CD4-positive, alpha-beta T cell (primary cell): ENCODE measurements around the gene LIMK2. TPM values are rescaled to one million over a fixed set of nuclear protein-coding genes. Genes with fewer than 3 reads are reported as not detected.

Experiments
- ATAC-seq: fragments of 200-7000 bp; cut with Tn5 transposase; one replicate; pipeline ENCODE4 v1.10.0; 2022; ENCODE audit warnings: mild to moderate bottlenecking; ENCODE audit not compliant: poor library complexity
- CTCF ChIA-PET: fragments of 350-600 bp; sonication (Branson Sonifier 250); formaldehyde crosslinking; loops from one replicate; lab custom pipeline; 2021; ENCODE audit warnings: antibody characterized with exemption, inconsistent platforms; lab: Charles Lee
- POLR2A ChIA-PET: fragments of 350-600 bp; sonication (Branson Sonifier 250); formaldehyde crosslinking; loops from one replicate; lab custom pipeline; 2021; ENCODE audit warnings: antibody characterized with exemption, inconsistent platforms; lab: Charles Lee
- DNase-seq, 14 experiments: peaks; one replicate each; pipeline ENCODE4 v3.0.0-alpha.2; 2013 to 2020; ENCODE audit warnings: mixed read lengths in 2 of 14
- H3K27ac ChIP-seq, 2 donors: one replicate each; pipeline versions ENCODE4 v1.5.1 to v1.7.0; 2013; ENCODE audit warnings: low read length in 2 of 2, low read depth in 1 of 2, mild to moderate bottlenecking in 1 of 2
- H3K27me3 ChIP-seq, 2 experiments: 1 replicate in 1 of 2; 2 replicates in 1 of 2; pipeline versions ENCODE4 v1.6.1 to v1.7.0; 2013; ENCODE audit warnings: low read length in 2 of 2, control low read depth in 1 of 2, mild to moderate bottlenecking in 1 of 2, moderate library complexity in 1 of 2; ENCODE audit not compliant: insufficient read depth in 2 of 2, control insufficient read depth in 1 of 2
- H3K36me3 ChIP-seq: one replicate; pipeline ENCODE4 v1.6.1; 2013; ENCODE audit warnings: low read length, control low read depth; ENCODE audit not compliant: insufficient read depth
- H3K4me1 ChIP-seq: one replicate; pipeline ENCODE4 v1.6.1; 2013; ENCODE audit warnings: low read length, control low read depth; ENCODE audit not compliant: insufficient read depth
- H3K4me3 ChIP-seq: one replicate; pipeline ENCODE4 v1.5.1; 2013; ENCODE audit warnings: mild to moderate bottlenecking, low read length, moderate library complexity
- H3K9me3 ChIP-seq, 2 experiments: 1 replicate in 1 of 2; 2 replicates in 1 of 2; pipeline versions ENCODE4 v1.6.1 to v1.7.0; 2013; ENCODE audit warnings: low read length in 2 of 2, mild to moderate bottlenecking in 2 of 2, control low read depth in 1 of 2, moderate library complexity in 1 of 2; ENCODE audit not compliant: control insufficient read depth in 1 of 2, insufficient read depth in 1 of 2
- H3K27ac Mint-ChIP-seq: one replicate; pipeline ENCODE4 v1.8.0; 2020; ENCODE audit warnings: mixed read lengths
- H3K27me3 Mint-ChIP-seq: one replicate; pipeline ENCODE4 v1.8.0; 2021; ENCODE audit warnings: mixed read lengths
- H3K36me3 Mint-ChIP-seq: one replicate; pipeline ENCODE4 v1.8.0; 2021; ENCODE audit warnings: low read depth, mixed read lengths
- H3K4me1 Mint-ChIP-seq: one replicate; pipeline ENCODE4 v1.8.0; 2021; ENCODE audit warnings: low read depth, mixed read lengths
- H3K4me3 Mint-ChIP-seq: one replicate; pipeline ENCODE4 v1.8.0; 2020; ENCODE audit warnings: mild to moderate bottlenecking, mixed read lengths
- H3K9me3 Mint-ChIP-seq: one replicate; pipeline ENCODE4 v1.8.0; 2020; ENCODE audit warnings: mixed read lengths
- CTCF ChIP-seq: fragments of 200-600 bp; IDR thresholded peaks from one replicate; pipeline ENCODE4 v1.8.0; 2022; ENCODE audit warnings: antibody characterized with exemption, mild to moderate bottlenecking
- intact Hi-C, 2 experiments: fragments of 100-400 bp; cut with DNase I in 1 of 2; cut with micrococcal nuclease in 1 of 2; formaldehyde crosslinking; loops; one replicate each; pipeline versions ENCODE4 v1.15.1 to v1.9.0; 2023 to 2025; cut with DNase I, micrococcal nuclease
- total RNA-seq, 174 experiments: library from RNA in 2 of 174; stranded (reverse) in 2 of 174; gene quantifications; one replicate each; pipeline ENCODE4 v1.2.3 and lab custom pipeline; 2021 to 2026

LIMK2 gene
- total RNA-seq, 2 experiments from 2014 or later, result 13.1 to 14.6 TPM

DNA sequence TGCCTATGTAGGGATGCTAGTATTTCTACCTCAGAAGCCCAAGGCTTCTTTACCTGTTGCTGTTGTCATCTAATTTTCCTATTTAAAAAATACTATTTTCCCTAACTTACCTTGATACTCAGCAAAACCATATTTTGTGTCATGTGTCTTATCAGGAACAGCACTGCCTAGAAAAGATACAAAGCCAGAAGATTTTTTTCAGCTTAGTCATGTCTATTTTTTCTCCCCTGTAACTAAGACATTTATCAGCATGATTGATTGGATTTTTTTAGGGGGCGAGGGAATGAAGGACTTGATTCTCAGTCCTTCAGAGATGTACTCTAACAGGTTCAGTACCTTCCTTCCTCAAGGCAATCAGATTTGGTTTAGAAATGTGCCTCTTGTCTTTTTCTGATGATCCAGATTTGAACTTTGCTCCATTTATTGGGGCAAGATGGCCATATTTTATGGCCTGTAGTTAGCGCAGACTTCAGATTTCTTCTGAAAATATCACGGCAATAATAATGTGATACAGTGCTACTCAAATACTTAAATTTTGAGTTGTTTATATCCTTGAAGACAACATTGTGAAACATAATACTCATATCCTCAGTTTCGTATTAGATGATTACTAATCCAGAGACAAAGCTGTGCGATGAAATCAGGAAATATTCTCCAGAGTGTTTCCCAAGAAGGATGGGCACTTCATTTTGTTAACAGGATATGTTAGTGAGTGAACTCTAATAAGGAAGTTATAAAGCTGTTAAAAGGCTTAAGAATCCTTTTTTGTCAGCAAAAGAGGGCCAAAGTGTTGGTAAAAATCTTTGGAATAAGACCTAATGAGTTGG lies 83.9 kb downstream of the LIMK2 start:
- peaks cover 41% of the 10 kb centered on the region for H3K4me1 ChIP-seq
- peak overlapping the region; percentile 73 for H3K4me3 Mint-ChIP-seq

DNA sequence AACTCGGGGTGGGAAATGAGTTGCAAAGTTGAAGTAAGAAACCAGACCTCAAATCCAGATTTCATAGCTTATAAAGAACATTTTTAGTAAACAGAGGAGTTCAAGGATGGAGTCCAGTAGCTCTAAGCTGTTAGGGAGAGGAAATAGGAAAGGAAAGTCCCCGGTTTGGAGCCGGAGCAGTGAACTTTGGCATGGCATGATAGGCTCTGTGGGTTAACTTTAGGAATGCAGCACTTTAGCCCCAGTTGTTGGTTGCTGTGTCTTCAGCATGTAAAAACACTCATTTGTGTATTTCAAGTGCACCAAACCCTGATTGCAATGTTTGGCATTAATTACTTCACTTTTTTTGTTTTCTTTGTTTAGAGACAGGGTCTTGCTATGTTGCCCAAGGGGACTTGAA lies 88.8 kb downstream of the LIMK2 start:
- peaks cover 41% of the 10 kb centered on the region for H3K36me3 Mint-ChIP-seq
- CTCF ChIA-PET, result interaction anchor here (1.2 to 1.7 kb wide), 2 partner anchors 11 to 12 kb away, joined by 3 to 9 read pairs; no protein-coding TSS in a partner anchor
- TF ChIP-seq CTCF, result no peak
- ATAC-seq, result no peak
- intact Hi-C loops, result no loop called here
- Histone ChIP-seq H3K9me3 (no peaks in the 10 kb centered on the region), H3K27me3 (no peaks in the 10 kb centered on the region), H3K4me1 (peaks cover 15% of the 10 kb centered on the region), H3K27ac (no peak overlapping the region), H3K4me3 (no peak overlapping the region), H3K36me3 (no peaks in the 10 kb centered on the region)
- H3K4me3 Mint-ChIP-seq, result no peak overlapping the region
- DNase-seq, result no peak
- POLR2A ChIA-PET, result interaction anchor here (1.1 to 14.2 kb wide), 3 partner anchors 9 to 24 kb away, joined by 5 to 1064 read pairs (median 28); partner anchors contain the start of gene PIK3IP1
- H3K4me1 Mint-ChIP-seq, result peaks cover 66% of the 10 kb centered on the region
- no peaks in the 10 kb centered on the region for H3K27me3 Mint-ChIP-seq
- H3K9me3 Mint-ChIP-seq, result no peaks in the 10 kb centered on the region
- H3K27ac Mint-ChIP-seq, result no peak overlapping the region

More for the DNA sequence above, 83.9 kb downstream of the LIMK2 start:
- H3K9me3 ChIP-seq, result no peaks in the 10 kb centered on the region
- DNase-seq (peak in 1 of 14 experiments; percentile 33), ATAC-seq (no peak)
- Mint-ChIP-seq H3K36me3 (peaks cover 32% of the 10 kb centered on the region), H3K27ac (peak overlapping the region; percentile 73), H3K4me1 (peaks cover 69% of the 10 kb centered on the region), H3K9me3 (no peaks in the 10 kb centered on the region), H3K27me3 (no peaks in the 10 kb centered on the region)
- H3K4me3 ChIP-seq, result peak overlapping the region; percentile 22
- no peaks in the 10 kb centered on the region for H3K36me3 ChIP-seq
- no peaks in the 10 kb centered on the region for H3K27me3 ChIP-seq
- intact Hi-C loops, result no loop called here
- TF ChIP-seq CTCF, result no peak
- POLR2A ChIA-PET, result interaction anchor here (0.7 to 14.2 kb wide), 7 partner anchors 11 to 355 kb away, joined by 3 to 1064 read pairs (median 6); partner anchors contain the start of gene PATZ1
- CTCF ChIA-PET, result interaction anchor here (1.0 to 7.2 kb wide), 4 partner anchors 12 to 23 kb away, joined by 3 to 73 read pairs (median 9); no protein-coding TSS in a partner anchor
- H3K27ac ChIP-seq, result peak overlapping the region in 1 of 2 donors; percentile 5

- Histone ChIP-seq H3K4me1 (peaks cover 22% of the 10 kb centered on the region), H3K27me3 (no peaks in the 10 kb centered on the region), H3K36me3 (no peaks in the 10 kb centered on the region), H3K27ac (no peak overlapping the region), H3K9me3 (no peaks in the 10 kb centered on the region), H3K4me3 (no peak overlapping the region)
- DNase-seq (no peak), ATAC-seq (no peak)
- Mint-ChIP-seq H3K36me3 (peaks cover 49% of the 10 kb centered on the region), H3K27me3 (no peaks in the 10 kb centered on the region), H3K4me1 (peaks cover 66% of the 10 kb centered on the region), H3K4me3 (no peak overlapping the region), H3K9me3 (no peaks in the 10 kb centered on the region), H3K27ac (no peak overlapping the region)
- CTCF ChIA-PET, result interaction anchor here (1.1 to 2.0 kb wide), 3 partner anchors 9 to 29 kb away, joined by 3 to 4 read pairs (median 4); no protein-coding TSS in a partner anchor
- POLR2A ChIA-PET, result interaction anchor here (0.8 to 3.8 kb wide), 4 partner anchors 9 to 16 kb away, joined by 3 to 28 read pairs (median 10); partner anchors contain the start of gene PIK3IP1
- intact Hi-C loops, result no loop called here
- no peak for TF ChIP-seq CTCF
Observed at GRCh38 chr22:31302006-31302405, 89.9 kb downstream of the LIMK2 start.
